LNCAP (cell line): Measurements from ENCODE around the gene DHCR7.

Source experiments
- CTCF ChIP-seq: fragments of 450-650 bp; IDR thresholded peaks from 2 replicates; pipeline ENCODE4 v1.5.1; 2017; ENCODE audit warnings: mild to moderate bottlenecking

DHCR7 gene

GRCh38 chr11:71432761-71433647 is 15.2 kb downstream of the DHCR7 start:
- no peak for TF ChIP-seq CTCF

DNA sequence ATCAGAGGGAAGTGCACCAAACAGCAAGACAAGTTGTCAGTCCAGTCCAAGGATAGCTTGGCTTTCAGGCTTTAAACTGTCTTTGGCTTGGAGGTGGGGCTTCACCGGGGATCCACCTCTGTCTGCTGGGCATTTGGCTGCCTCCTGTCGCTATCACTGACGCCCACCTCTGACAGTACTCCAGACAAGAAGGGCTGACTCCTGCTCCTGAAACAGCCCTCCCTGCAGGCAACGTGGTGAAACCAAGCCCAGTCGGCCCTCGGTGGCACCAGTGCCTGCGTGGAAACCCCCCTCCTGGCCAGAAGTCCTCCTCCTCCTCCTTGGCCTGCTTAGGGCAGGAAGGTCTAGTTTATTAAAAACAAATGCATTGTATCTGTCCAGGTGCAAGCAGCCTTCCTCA is 16.9 kb downstream of the DHCR7 start:
- TF ChIP-seq CTCF: no peak

DNA sequence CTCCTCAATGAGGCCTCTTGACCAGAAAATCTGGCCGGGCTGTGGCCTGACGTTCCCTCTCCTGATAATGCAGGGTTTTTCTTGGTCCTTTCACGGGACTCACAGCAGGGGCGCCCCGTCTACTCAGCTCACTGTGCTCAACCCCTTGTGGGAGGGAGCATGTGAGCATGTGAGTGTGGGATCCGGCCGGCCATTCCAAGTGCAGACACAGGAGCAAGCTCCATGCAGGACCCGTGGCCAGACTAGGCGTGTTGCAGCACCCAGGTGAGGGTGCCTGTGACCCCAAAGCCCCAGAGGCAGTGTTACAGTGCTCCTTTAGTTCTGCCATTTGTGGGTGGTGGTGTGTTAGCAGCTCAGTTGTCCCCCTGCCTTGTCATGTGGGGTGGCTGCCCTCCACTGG is 18.0 kb downstream of the DHCR7 start:
- no peak for TF ChIP-seq CTCF

- no peak for TF ChIP-seq CTCF
Measured at GRCh38 chr11:71429701-71430100, 18.5 kb downstream of the DHCR7 start.

DNA sequence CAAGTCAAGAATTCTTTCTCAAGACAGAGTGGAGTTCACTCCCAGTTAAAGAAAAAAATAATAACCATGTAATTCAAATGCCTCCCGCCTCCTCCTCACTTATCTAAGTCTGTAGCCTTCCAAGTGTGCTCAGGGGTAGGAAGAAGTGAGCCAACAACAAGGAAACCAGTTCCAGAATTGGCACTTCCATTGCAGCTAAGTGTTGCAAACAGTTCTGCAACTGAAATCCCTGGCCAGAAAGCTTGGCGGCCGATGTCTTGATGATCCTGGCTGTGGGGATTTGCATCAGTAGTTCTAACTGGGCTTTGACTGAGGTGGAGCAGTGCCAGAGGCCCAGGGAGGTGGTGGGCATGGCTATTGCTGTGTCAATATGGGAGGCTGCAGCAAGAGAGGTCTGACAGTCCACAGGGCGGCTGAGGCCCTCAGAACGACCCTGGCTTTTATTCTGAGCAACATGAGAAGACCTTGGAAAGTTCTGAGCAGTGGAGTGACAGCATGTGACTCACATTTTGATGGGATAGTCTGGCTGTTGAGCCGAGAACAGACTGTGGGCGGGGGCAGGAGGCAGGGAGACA is 19.2 kb downstream of the DHCR7 start:
- TF ChIP-seq CTCF: no peak

GRCh38 chr11:71426413-71426812 is 21.8 kb downstream of the DHCR7 start:
- no peak for TF ChIP-seq CTCF

DNA sequence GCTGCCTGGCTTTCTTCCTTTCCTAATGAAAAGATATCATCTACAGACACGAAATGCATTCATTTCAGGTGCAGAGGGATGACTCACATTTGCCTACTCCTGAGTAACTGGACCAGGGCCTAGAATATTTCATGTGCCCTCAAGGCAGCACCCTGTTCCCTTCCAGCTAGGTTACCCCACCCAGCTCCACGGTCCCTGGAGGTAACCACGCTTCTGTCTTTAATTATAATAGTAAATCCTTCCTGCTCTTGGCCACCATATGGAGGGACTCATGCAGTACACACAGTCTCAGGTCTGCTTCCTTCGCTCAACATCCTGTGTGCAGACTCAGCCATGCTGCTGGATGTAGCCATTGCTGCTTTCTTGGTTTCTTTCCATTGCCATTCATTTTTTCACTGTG is 22.3 kb downstream of the DHCR7 start:
- TF ChIP-seq CTCF: no peak
